Mesenchymal stem cell (in vitro differentiated cells and primary cell): Measurements from ENCODE around the gene LRRC45.

Experiments
- DNase-seq: peaks from one replicate; pipeline ENCODE4 v3.0.0-alpha.2; 2013
- H2AFZ ChIP-seq: one replicate; pipeline ENCODE4 v1.6.1; 2013; ENCODE audit warnings: low read depth, mild to moderate bottlenecking, control low read depth, inconsistent platforms, low read length, moderate library complexity
- H2AK5ac ChIP-seq: 2 replicates; pipeline ENCODE4 v1.6.1; 2013; ENCODE audit warnings: low read length, moderate library complexity, mild to moderate bottlenecking, inconsistent platforms; ENCODE audit not compliant: severe bottlenecking
- H2BK120ac ChIP-seq: one replicate; pipeline ENCODE4 v1.6.1; 2013; ENCODE audit warnings: low read depth, mild to moderate bottlenecking, inconsistent platforms, low read length, moderate library complexity
- H2BK12ac ChIP-seq, 2 experiments: one replicate each; pipeline ENCODE4 v1.6.1; 2013; ENCODE audit warnings: inconsistent platforms in 2 of 2, low read length in 2 of 2, mild to moderate bottlenecking in 2 of 2, moderate library complexity in 2 of 2, control low read depth in 1 of 2
- H2BK15ac ChIP-seq: one replicate; pipeline ENCODE4 v1.6.1; 2013; ENCODE audit warnings: mild to moderate bottlenecking, low read depth, inconsistent platforms; ENCODE audit not compliant: poor library complexity, severe bottlenecking
- H2BK5ac ChIP-seq: 2 replicates; pipeline ENCODE4 v1.6.1; 2013; ENCODE audit warnings: low read depth, mild to moderate bottlenecking, low read length, control low read depth, inconsistent platforms; ENCODE audit not compliant: poor library complexity, severe bottlenecking
- H3K14ac ChIP-seq, 2 experiments: one replicate each; pipeline ENCODE4 v1.6.1; 2013; ENCODE audit warnings: inconsistent platforms in 2 of 2, low read length in 2 of 2, control low read depth in 1 of 2, mild to moderate bottlenecking in 1 of 2, moderate library complexity in 1 of 2
- H3K18ac ChIP-seq, 2 experiments: one replicate each; pipeline ENCODE4 v1.6.1; 2013; ENCODE audit warnings: inconsistent platforms in 2 of 2, low read length in 2 of 2, control low read depth in 1 of 2, low read depth in 1 of 2, mild to moderate bottlenecking in 1 of 2
- H3K23ac ChIP-seq, 2 experiments: one replicate each; pipeline ENCODE4 v1.6.1; 2013; ENCODE audit warnings: inconsistent platforms in 2 of 2, low read length in 2 of 2, mild to moderate bottlenecking in 2 of 2, moderate library complexity in 2 of 2, control low read depth in 1 of 2
- H3K27ac ChIP-seq: 2 replicates; pipeline ENCODE4 v1.5.1; 2013; ENCODE audit warnings: mild to moderate bottlenecking, moderate library complexity, low read length, control low read depth, inconsistent platforms; ENCODE audit not compliant: poor library complexity, severe bottlenecking
- H3K27me3 ChIP-seq, 2 experiments: 2 replicates each; pipeline versions ENCODE4 v1.6.1 to v1.7.0; 2013; ENCODE audit warnings: low read length in 2 of 2, mild to moderate bottlenecking in 2 of 2, moderate library complexity in 2 of 2, control low read depth in 1 of 2, inconsistent platforms in 1 of 2; ENCODE audit not compliant: control insufficient read depth in 1 of 2, insufficient read depth in 1 of 2
- H3K36me3 ChIP-seq, 2 experiments: 2 replicates each; pipeline versions ENCODE4 v1.6.1 to v1.7.0; 2013; ENCODE audit warnings: low read length in 2 of 2, control low read depth in 1 of 2, inconsistent platforms in 1 of 2, low read depth in 1 of 2, mild to moderate bottlenecking in 1 of 2; ENCODE audit not compliant: insufficient read depth in 2 of 2, control insufficient read depth in 1 of 2
- H3K4ac ChIP-seq, 2 experiments: one replicate each; pipeline ENCODE4 v1.6.1; 2013; ENCODE audit warnings: inconsistent platforms in 2 of 2, low read length in 2 of 2, mild to moderate bottlenecking in 2 of 2, moderate library complexity in 2 of 2, control low read depth in 1 of 2, low read depth in 1 of 2
- H3K4me1 ChIP-seq: 2 replicates; pipeline ENCODE4 v1.6.1; 2013; ENCODE audit warnings: low read depth, low read length, control low read depth; ENCODE audit not compliant: control insufficient read depth, insufficient read depth
- H3K4me2 ChIP-seq: 2 replicates; pipeline ENCODE4 v1.6.1; 2013; ENCODE audit warnings: low read length, mild to moderate bottlenecking, inconsistent platforms; ENCODE audit not compliant: poor library complexity, severe bottlenecking
- H3K4me3 ChIP-seq, 2 experiments: 2 replicates each; pipeline versions ENCODE4 v1.5.1 to v1.7.0; 2013; ENCODE audit warnings: low read length in 2 of 2, mild to moderate bottlenecking in 2 of 2, control low read depth in 1 of 2, low read depth in 1 of 2; ENCODE audit not compliant: insufficient read depth in 1 of 2
- H3K79me1 ChIP-seq: replicated peaks from 2 replicates; pipeline ENCODE4 v1.6.1; 2013; ENCODE audit warnings: mild to moderate bottlenecking, control low read depth, low read length, inconsistent platforms; ENCODE audit not compliant: poor library complexity, severe bottlenecking
- H3K9ac ChIP-seq: 2 replicates; pipeline ENCODE4 v1.7.0; 2013; ENCODE audit warnings: mild to moderate bottlenecking, low read length, moderate library complexity
- H3K9me3 ChIP-seq: 2 replicates; pipeline ENCODE4 v1.7.0; 2013; ENCODE audit warnings: mild to moderate bottlenecking, low read length; ENCODE audit not compliant: control insufficient read depth
- H4K8ac ChIP-seq: one replicate; pipeline ENCODE4 v1.6.1; 2013; ENCODE audit warnings: inconsistent platforms, mild to moderate bottlenecking, low read length, moderate library complexity
- H4K91ac ChIP-seq: one replicate; pipeline ENCODE4 v1.6.1; 2013; ENCODE audit warnings: mild to moderate bottlenecking, low read length, inconsistent platforms
- WGBS: methylation state at CpG from one replicate; pipeline ENCODE4 v1.1.7; 2013; ENCODE audit warnings: mixed read lengths; 5-methylcytosine and 5-hydroxymethylcytosine counted together

LRRC45 gene

DNA sequence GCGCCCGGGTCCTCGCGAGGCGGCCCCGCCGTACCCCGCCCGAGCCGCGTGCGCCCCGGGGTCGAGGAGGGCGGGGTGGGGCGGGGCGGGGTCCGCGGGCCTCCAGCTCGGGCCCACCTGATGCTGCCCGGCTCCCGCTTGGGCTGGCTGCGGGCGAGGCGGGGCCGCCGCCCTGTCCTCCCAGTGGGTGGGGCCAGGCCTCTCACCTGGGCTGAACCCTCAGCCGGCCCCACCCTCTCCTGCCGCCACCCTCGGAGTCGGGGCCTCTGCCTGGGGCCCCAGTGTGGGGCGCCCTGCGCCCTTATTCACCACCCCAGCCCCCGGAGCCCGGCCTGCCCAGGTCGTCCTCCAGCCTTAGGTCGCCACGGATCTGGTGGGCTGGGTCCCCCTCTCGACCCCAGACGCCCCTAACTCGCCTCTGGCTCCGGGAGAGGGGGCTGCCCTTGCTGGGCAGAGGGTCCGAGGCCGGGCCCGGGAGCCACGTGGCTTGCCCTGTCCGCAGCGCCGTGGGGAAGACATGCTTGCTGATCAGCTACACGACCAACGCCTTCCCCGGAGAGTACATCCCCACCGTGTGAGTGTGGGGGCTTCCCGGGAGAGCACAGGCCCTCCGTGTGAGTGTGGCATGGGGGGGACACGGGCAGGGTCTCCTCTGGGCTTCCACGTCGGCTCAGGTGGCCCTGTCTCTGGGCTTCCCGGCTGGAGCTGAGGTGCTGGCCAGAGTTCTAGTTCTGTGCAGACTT lies 9.0 kb downstream of the LRRC45 start:
- DNase-seq = peak; percentile 13
- Histone ChIP-seq H3K4me3 (peak overlapping the region; percentile 64 to 66), H2AK5ac (no peak overlapping the region), H3K9me3 (no peaks in the 10 kb centered on the region), H3K27me3 (peaks cover 0 to 12% of the 10 kb centered on the region in 2 experiments), H3K9ac (peak overlapping the region; percentile 38), H3K4ac (peak overlapping the region; percentile 60 to 68), H3K4me2 (peak overlapping the region; percentile 94), H4K91ac (peak overlapping the region; percentile 57), H2BK15ac (peak overlapping the region; percentile 84), H3K79me1 (peaks cover 15% of the 10 kb centered on the region), H3K36me3 (peaks cover 0 to 55% of the 10 kb centered on the region in 2 experiments), H3K14ac (peak overlapping the region in 1 of 2 experiments; percentile 80), H4K8ac (peak overlapping the region; percentile 19), H3K23ac (no peak overlapping the region), H2BK12ac (no peak overlapping the region), H2AFZ (peak overlapping the region; percentile 62), H3K27ac (no peak overlapping the region), H2BK120ac (peak overlapping the region; percentile 66), H3K18ac (peak overlapping the region; percentile 52 to 78), H3K4me1 (peaks cover 29% of the 10 kb centered on the region), H2BK5ac (no peak overlapping the region)
- WGBS = 12% methylated on average over 32 of the region's 59 CpGs

DNA sequence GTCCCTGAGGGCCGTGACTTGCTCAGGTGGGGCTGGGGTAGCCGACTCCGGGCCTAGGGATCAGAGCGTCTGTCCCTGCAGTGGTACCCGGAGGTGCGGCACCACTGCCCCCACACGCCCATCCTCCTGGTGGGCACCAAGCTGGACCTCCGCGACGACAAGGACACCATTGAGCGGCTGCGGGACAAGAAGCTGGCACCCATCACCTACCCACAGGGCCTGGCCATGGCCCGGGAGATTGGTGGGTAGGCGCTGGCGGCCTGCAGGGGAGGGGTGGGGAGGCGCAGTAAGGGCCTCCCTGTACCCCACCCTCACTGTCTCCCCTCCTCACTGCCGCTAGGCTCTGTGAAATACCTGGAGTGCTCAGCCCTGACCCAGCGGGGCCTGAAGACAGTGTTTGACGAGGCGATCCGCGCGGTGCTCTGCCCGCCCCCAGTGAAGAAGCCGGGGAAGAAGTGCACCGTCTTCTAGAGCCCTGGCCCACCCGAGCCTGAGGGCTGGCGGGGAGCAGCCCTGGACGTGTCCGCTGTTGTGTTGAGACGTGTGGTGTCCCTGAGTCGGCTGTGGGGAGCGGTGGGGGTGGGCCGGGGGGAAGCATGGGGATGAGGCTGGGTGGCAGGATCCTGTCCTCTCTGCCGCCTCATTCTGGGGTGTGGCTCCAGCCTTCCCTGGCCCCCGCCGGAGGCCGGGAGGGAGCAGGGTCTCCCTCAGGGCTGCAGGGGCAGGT lies 10.4 kb downstream of the LRRC45 start:
- 95% methylated on average over 37 of the region's 38 CpGs for WGBS
- no peak for DNase-seq
- Histone ChIP-seq H3K4me1 (peaks cover 29% of the 10 kb centered on the region), H2AFZ (no peak overlapping the region), H2BK12ac (no peak overlapping the region), H4K91ac (peak overlapping the region; percentile 53), H3K18ac (no peak overlapping the region), H2BK5ac (no peak overlapping the region), H3K4me3 (no peak overlapping the region), H2BK120ac (no peak overlapping the region), H3K27me3 (peaks cover 0 to 12% of the 10 kb centered on the region in 2 experiments), H3K79me1 (peaks cover 15% of the 10 kb centered on the region), H3K36me3 (peaks cover 0 to 40% of the 10 kb centered on the region in 2 experiments), H4K8ac (no peak overlapping the region), H3K9ac (no peak overlapping the region), H3K4ac (no peak overlapping the region), H3K27ac (no peak overlapping the region), H3K14ac (no peak overlapping the region), H2AK5ac (no peak overlapping the region), H3K23ac (no peak overlapping the region), H3K9me3 (no peaks in the 10 kb centered on the region), H3K4me2 (no peak overlapping the region), H2BK15ac (no peak overlapping the region)

DNA sequence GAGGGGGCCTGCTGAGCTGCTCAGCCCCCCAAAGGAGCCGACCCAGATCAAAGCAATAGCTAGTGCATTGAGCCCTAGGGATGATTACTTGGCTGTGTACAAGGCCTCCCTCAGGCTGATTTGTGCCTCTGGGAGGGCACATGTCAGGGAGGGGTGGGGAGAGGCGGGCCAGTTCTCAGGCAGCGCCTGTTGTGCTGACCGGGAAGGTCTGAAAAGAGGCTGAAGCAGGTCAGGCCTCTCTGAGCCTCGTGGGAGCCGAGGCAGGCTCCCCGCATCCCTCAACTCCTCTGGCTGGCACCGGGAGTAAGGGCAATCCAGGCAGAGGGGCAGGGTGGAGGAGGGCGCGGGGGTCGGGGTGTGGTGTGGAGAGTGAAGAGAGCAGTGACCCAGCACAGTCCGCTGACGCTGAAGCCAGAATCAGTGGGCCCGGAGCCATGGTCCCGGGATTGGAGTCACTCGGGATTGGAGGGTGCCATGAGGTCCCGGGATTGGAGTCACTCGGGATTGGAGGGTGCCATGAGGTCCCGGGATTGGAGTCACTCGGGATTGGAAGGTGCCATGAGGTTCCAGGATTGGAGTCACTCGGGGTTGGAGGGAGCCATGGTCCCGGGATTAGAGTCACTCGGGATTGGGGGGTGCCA lies 11.4 kb downstream of the LRRC45 start:
- Histone ChIP-seq H3K23ac (no peak overlapping the region), H3K36me3 (peaks cover 0 to 31% of the 10 kb centered on the region in 2 experiments), H3K27me3 (peaks cover 0 to 12% of the 10 kb centered on the region in 2 experiments), H3K27ac (no peak overlapping the region), H2BK120ac (no peak overlapping the region), H4K91ac (no peak overlapping the region), H3K18ac (no peak overlapping the region), H3K4ac (no peak overlapping the region), H3K4me3 (no peak overlapping the region), H3K4me1 (peaks cover 29% of the 10 kb centered on the region), H3K4me2 (no peak overlapping the region), H3K14ac (no peak overlapping the region), H2AK5ac (no peak overlapping the region), H2AFZ (no peak overlapping the region), H3K79me1 (peaks cover 15% of the 10 kb centered on the region), H3K9ac (no peak overlapping the region), H2BK15ac (no peak overlapping the region), H3K9me3 (no peaks in the 10 kb centered on the region), H4K8ac (no peak overlapping the region), H2BK12ac (no peak overlapping the region), H2BK5ac (no peak overlapping the region)
- 90% methylated on average over 23 of the region's 23 CpGs for WGBS
- no peak for DNase-seq

DNA sequence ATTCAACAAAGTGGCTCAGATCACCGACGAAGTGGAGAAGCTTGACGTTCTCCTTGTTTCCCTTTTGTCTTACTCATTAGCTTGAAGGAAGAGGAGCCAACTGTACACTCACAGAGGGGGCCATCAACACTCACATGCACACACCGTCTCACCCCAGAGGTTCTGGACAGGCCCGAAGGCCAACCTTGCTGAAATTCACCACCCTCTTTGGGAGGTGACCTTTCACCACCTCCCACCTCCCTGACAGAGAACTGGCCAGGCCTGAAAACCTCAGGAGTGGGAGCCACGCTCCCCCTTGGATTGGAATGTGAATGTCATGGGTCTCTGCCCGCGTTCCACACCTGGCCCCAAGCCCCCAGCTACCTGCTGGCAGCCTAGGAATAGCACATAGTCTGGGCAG lies 12.4 kb downstream of the LRRC45 start:
- Histone ChIP-seq H2BK12ac (no peak overlapping the region), H3K27ac (no peak overlapping the region), H2BK5ac (no peak overlapping the region), H3K4me2 (no peak overlapping the region), H3K4ac (no peak overlapping the region), H3K4me1 (peaks cover 25% of the 10 kb centered on the region), H2AK5ac (no peak overlapping the region), H3K14ac (no peak overlapping the region), H3K27me3 (peaks cover 0 to 12% of the 10 kb centered on the region in 2 experiments), H3K4me3 (no peak overlapping the region), H3K36me3 (peaks cover 0 to 24% of the 10 kb centered on the region in 2 experiments), H3K18ac (no peak overlapping the region), H2AFZ (no peak overlapping the region), H3K9me3 (no peaks in the 10 kb centered on the region), H2BK120ac (no peak overlapping the region), H2BK15ac (no peak overlapping the region), H3K79me1 (peaks cover 15% of the 10 kb centered on the region), H4K91ac (no peak overlapping the region), H3K9ac (no peak overlapping the region), H3K23ac (no peak overlapping the region), H4K8ac (no peak overlapping the region)
- no peak for DNase-seq
- 93% methylated on average over 8 of the region's 8 CpGs for WGBS
